HTERT RPE-1 (cell line): ENCODE measurements around the gene PAX5.

Experiments used
- in situ Hi-C: fragments of 300-500 bp; cut with MboI; formaldehyde crosslinking; loops from 4 replicates; pipeline ENCODE4 v1.14.3; 2020; ENCODE audit warnings: low sequenced_read_pairs

PAX5 gene

DNA sequence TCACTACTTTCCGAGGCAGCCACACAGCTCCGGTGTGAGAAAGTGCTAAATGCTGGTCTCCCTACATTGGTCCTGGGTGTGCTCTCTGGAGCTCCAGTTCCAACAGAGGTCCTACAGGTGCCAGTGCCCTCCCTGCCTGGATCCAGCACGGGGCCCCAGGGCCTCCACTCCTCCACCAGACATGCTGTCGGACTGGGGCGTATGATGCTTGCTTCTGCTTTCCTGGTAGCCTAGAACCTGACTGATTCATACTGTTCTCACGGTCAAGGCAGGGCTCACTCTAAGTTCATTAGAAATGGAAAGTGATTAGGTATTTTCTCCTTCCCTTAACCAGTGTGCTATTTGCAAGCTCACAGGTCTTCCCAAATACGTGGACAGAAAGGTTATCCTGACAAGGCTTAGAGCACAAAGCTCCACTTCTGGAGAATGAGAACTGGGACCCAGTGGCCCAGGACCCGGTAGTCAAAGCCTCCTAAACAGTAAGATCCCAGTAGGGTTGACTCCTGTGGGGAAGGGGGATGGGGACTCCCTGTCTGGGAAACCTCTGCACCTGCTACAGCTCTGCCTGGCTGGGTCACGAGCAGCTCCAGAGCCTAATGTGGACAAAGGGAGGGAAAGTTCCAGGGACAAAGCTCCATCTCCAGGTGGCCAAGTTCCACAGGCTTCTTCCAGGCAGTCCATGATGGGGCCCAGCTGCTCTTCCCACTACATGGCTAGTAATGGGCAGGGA is 98.1 kb downstream of the PAX5 start:
- in situ Hi-C loops: no loop called here

DNA sequence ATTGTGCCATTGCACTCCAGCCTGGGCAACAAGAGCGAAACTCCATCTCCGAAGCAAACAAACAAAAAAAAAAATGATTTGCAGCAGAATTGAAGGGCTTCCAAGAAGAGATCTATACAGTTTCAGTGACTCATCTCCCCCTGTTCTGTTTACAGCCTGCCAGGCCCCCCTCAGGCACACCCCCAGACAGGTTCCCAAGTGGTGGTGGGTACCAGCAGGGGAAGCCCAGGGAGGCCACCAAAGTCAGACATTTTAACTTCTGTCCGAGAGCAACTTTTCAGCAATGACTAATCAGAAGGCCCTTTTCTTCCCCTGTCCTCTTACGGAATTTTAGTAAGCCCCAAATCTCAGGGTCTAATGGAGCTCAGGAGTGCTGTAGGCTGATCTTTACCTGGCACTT is 98.7 kb downstream of the PAX5 start:
- in situ Hi-C loops: no loop called here

DNA sequence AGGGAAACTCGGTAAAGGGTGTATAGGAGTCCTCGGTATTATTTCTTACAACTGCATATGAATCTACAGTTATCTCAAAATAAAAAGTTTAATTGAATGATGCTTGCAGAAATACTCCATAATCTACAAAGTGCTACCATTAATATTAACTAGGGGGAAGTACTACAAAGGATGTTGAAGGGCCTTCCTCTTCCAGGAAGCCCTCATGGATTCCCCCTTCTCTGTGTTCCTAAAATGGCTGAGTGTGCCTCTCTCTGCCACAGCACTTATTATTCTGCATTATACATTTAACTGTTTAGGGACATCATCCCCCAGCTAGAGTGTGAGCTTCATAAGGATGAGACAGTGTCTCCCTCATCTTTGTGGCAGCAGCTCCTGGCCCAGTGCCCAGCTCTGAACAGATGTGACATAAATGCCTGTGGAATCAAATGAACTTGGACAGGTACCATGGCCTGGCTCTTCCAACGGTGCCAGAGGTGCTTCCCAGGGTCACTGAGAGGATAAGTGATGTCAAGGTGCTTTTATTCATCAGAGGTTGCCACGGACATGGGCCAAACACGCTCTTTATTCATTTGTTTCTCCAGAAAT is 99.5 kb downstream of the PAX5 start:
- in situ Hi-C loops: no loop called here

DNA sequence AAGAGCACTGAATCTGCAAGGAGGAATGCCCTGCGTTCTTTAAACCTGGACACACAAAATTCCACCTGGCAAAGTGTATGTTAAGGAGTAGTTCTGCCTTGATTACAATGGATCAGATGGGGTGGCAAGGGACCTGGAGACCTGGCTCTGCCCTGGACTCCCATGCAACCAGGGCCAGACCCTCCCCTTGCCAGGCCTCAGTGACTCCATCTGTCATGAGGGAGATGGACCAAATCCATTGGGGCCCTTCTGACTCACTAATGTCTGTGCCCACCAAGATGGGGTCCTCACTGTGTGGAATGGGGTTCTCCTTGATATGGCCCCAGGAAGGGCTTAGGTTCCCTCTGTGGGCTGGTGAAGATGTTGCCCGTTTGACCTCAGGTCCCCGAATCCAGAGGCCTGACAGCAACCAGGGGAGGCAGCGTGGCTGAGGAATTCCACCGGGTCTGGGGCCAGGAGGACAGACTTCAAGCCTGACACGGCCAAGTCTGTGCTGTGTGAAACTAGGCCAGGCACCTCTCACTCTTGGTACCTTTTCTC is 100.3 kb downstream of the PAX5 start:
- in situ Hi-C loops: no loop called here

GRCh38 chr9:36932198-36932597 is 101.9 kb downstream of the PAX5 start:
- in situ Hi-C loops: no loop called here

DNA sequence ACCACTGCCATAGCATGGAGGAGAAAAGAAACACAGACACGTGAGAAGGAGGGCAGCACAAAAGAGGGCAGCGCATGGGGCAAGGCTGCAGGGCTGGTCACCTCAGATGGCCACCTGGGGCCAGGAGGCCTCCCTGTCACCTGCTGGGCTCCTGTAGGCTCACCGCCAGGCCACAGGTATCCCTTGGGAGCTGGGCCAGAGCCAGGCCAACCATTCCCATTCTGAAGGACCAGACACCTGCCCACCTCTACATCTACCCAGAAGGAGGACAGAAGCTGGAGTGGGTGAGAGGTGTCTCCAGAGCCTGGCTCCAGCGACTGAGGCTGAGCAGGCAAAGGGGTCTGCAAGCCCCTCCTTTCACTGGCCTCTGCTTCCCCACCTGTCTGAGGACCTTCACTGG is 103.1 kb downstream of the PAX5 start:
- in situ Hi-C loops: no loop called here

GRCh38 chr9:36929350-36929675 is 104.8 kb downstream of the PAX5 start:
- in situ Hi-C loops: no loop called here

DNA sequence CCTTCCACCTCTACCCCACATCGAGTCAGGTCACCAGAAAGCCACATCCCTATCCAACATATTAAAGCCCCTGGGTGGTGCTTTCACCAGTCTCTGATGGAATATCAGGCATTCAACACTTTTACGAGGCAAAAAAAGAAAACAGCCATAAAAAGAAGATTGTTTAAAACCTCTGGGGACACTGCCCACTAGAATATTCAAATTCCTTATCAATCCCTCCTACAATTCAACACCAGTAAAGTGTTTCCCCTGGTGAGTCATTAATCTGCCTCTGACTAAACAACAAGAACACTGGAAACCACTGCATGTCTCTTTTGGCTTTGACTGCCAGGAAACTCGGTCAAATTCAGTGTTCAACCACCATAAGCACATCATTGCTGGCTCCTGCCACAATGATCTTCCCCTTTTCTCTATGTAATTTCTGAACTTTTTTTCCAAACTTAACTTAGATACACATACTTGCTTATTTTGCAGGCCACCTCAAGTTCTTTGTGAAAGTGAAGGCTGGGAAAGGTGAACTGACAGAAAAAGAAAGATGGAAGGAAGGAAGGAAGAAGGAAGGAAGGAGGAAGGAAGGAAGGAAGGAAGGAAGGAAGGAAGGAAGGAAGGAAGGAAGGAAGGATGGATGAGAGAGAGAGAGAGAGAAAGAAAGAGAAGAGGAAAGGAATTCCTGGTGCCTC is 105.3 kb downstream of the PAX5 start:
- in situ Hi-C loops: no loop called here

DNA sequence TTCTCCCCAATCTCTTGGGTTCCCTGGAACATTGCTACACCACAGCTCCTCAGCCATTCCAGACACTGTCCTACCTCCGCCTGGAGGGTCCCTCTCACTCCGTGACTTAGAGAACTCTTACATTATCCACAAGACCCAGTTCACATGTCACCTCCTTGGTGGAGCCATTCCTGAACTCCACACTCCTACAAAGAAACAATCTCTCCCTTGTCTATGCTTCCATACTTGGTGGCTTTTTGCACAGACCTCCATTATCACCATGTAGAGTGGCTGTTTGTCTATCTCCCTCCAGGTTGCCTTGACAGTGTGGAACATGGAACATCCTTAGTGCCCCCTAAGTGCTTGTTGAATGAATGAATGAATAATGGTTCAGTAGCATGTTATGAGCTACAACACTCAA is 105.9 kb downstream of the PAX5 start:
- in situ Hi-C loops: no loop called here

- in situ Hi-C loops: no loop called here
These were observed 109.2 kb downstream of the PAX5 start for GRCh38 chr9:36924757-36925432.

GRCh38 chr9:36924071-36924470 is 110.0 kb downstream of the PAX5 start:
- in situ Hi-C loops: no loop called here

DNA sequence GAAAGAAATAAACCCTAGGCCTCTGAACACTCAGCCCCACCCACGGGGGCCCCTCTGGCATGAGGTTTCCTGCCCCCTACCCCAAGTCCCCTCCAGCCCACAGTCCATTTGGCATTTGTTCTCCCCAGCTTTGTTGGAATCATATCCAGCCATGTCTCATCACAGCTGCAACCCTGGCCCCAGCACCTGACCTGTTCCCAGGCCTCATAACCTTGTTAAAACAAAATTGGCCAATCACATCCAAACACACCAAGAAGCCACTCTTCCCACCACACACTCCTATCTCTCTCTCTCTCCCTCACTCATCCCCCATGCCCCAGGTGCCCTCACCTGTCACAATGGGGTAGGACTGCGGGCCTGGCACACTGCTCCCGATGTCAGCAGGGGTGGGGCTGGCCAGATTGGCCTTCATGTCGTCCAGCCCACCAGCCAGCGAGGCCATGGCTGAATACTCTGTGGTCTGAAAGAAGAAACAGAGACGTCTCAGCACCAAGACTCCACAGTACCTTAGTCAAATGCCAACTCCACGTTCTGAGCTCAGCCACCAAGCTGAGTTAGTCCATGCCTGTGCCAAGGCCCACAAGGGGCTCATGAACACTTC is 110.9 kb downstream of the PAX5 start:
- in situ Hi-C loops: no loop called here

DNA sequence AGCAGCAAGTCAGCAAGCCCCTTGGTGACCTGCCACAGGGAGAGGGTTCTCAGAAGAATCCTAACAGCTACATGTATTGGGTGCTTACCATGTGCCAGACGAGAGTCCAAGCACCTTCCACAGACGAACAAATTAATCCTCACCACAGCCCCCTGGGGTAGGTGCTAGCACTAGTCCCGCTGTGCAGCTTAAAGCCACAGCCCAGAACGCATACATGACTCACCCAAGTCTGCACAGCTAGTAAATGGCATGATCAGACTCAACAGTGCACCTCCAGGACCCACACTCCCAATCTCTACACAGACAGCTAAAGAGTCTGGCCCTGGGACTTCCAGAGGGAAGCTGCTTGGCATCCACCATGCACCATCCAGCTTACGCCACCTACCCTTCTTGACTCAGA is 111.5 kb downstream of the PAX5 start:
- in situ Hi-C loops: no loop called here

- in situ Hi-C loops: no loop called here
These were observed 119.9 kb downstream of the PAX5 start for GRCh38 chr9:36914212-36914577.

- in situ Hi-C loops: no loop called here
These were observed 120.5 kb downstream of the PAX5 start for GRCh38 chr9:36913393-36914211.

- in situ Hi-C loops: no loop called here
These were observed 121.4 kb downstream of the PAX5 start for GRCh38 chr9:36912620-36913019.

GRCh38 chr9:36911601-36912412 is 122.3 kb downstream of the PAX5 start:
- in situ Hi-C loops: no loop called here

GRCh38 chr9:36911037-36911436 is 123.0 kb downstream of the PAX5 start:
- in situ Hi-C loops: no loop called here

DNA sequence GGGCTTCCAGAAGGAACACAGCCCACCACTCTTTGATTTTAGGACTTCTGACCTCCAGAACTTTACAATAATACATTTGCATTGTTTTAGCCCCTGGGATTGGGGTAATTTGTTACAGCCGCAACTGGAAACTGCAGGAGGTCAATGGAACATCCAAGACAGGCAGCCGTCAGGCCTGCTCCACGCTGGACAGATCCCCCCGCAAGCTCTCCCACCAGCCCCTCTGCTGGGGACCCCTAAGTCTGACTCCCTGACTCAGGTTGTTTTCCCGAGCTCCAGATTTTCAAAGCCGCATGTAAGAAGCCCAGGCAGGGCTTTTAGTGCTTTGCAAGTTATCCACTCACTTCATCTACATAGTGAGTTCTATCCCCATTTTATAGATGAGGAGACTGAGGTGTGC is 127.6 kb downstream of the PAX5 start:
- in situ Hi-C loops: no loop called here
